WERI-Rb-1 (cell line): Measurements from ENCODE around the gene PLBD1.

Experiments used
- DNase-seq: peaks from one replicate; pipeline ENCODE4 v3.0.0-alpha.2; 2020
- H3K27ac ChIP-seq: fragments of 250-450 bp; sonication (Bioruptor Pico); 2 replicates; pipeline ENCODE4 v1.5.1; 2020; ENCODE audit warnings: mild to moderate bottlenecking, moderate library complexity
- H3K27me3 ChIP-seq: fragments of 250-450 bp; sonication (Bioruptor Pico); 2 replicates; pipeline ENCODE4 v1.5.1; 2021; ENCODE audit warnings: mild to moderate bottlenecking, low read depth, moderate library complexity; ENCODE audit not compliant: insufficient read depth, severe bottlenecking
- H3K36me3 ChIP-seq: fragments of 250-450 bp; sonication (Bioruptor Pico); 2 replicates; pipeline ENCODE4 v1.5.1; 2020; ENCODE audit warnings: mild to moderate bottlenecking, moderate library complexity
- H3K4me3 ChIP-seq: 2 replicates; pipeline ENCODE4 v1.5.1; 2011; ENCODE audit warnings: low read depth, mild to moderate bottlenecking, control low read depth, low read length
- H3K9me3 ChIP-seq: fragments of 250-450 bp; sonication (Bioruptor Pico); 2 replicates; pipeline ENCODE4 v1.5.1; 2021; ENCODE audit warnings: mild to moderate bottlenecking, moderate library complexity; ENCODE audit not compliant: severe bottlenecking
- TF ChIP-seq, protein P1 (sequence below): IDR thresholded peaks from 2 replicates; pipeline ENCODE4 v1.5.1; 2011; ENCODE audit warnings: low read depth, mild to moderate bottlenecking, control low read depth, inconsistent platforms, low read length

The PLBD1 gene

DNA sequence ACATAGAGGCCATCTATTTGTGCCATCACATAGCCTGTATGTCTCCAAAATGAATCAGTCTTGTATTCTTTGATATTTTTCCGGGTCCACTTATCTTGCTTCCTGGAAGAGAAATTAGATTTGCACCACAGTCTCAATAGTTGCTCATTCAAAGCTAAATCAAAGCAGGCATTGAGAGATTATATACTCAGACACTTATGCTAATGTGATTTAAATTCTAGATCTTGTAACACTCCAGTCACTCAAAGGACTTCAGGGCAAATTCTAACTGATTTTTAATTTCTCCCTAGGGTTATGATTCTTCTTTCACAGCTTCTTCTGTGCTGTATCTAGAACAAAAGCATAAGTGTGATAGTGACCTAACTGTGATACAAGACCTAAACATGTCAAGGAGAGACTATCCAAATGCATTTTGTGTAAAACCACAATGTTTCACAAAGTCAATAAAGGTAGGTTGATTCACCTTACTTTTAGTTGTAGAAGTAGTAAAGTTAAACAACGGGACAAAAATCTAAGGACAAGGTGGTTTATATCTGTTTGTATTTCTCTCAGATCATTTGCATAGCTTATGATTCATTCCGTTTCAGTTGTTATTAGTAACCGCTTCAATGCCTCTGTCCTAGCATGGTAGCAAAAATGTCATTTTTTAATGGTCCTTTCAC lies 26.8 kb downstream of the PLBD1 start:
- TF ChIP-seq, protein P1, sequence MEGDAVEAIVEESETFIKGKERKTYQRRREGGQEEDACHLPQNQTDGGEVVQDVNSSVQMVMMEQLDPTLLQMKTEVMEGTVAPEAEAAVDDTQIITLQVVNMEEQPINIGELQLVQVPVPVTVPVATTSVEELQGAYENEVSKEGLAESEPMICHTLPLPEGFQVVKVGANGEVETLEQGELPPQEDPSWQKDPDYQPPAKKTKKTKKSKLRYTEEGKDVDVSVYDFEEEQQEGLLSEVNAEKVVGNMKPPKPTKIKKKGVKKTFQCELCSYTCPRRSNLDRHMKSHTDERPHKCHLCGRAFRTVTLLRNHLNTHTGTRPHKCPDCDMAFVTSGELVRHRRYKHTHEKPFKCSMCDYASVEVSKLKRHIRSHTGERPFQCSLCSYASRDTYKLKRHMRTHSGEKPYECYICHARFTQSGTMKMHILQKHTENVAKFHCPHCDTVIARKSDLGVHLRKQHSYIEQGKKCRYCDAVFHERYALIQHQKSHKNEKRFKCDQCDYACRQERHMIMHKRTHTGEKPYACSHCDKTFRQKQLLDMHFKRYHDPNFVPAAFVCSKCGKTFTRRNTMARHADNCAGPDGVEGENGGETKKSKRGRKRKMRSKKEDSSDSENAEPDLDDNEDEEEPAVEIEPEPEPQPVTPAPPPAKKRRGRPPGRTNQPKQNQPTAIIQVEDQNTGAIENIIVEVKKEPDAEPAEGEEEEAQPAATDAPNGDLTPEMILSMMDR, result no peak

DNA sequence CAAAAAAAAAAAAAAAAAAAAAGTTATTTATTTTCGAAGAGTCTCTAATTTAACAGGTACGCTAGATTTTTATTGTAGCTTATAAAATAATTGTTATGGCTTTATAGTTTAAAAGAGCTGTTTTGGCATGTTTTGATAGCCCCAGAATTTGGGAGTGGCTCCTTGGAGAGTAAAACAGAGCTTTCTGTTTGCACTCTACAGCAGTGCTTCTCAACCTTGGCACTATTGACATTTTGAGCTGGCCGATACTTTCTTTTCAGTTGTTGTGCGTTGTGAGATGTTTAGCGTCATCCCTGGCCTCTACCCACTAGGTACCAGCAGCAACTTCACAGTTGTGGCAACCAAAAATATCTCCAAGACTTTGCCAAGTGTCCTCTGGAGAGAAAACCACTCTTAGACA lies 30.6 kb downstream of the PLBD1 start:
- Histone ChIP-seq H3K36me3 (no peaks in the 10 kb centered on the region), H3K27me3 (no peaks in the 10 kb centered on the region), H3K4me3 (no peak overlapping the region), H3K27ac (no peak overlapping the region), H3K9me3 (no peaks in the 10 kb centered on the region)
- TF ChIP-seq, protein P1, result no peak
- no peak for DNase-seq

More for the DNA sequence above, 26.8 kb downstream of the PLBD1 start:
- Histone ChIP-seq H3K4me3 (no peak overlapping the region), H3K27me3 (no peaks in the 10 kb centered on the region), H3K9me3 (no peaks in the 10 kb centered on the region), H3K36me3 (no peaks in the 10 kb centered on the region), H3K27ac (no peak overlapping the region)
- DNase-seq, result no peak

DNA sequence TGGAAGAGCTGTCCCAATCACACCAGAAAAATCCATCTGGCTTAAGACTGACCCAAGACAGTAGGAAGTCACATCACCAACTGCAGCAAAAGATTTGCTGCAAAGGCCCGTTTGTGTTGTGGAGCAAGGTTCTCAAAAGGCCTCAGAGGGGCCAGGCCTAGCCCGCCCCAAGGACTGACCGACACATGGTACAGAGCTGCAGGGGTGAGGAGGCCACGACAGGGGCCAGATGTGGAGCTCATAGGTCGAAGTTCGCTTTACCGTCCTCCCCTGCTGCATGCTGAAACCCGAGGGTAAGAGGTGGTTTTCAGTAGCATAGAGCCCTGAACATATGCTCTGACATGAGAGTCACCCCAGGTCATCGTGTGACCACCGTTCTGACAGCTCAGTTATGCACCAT lies 35.5 kb downstream of the PLBD1 start:
- TF ChIP-seq, protein P1, result no peak
- no peaks in the 10 kb centered on the region for H3K9me3 ChIP-seq
- DNase-seq, result no peak

DNA sequence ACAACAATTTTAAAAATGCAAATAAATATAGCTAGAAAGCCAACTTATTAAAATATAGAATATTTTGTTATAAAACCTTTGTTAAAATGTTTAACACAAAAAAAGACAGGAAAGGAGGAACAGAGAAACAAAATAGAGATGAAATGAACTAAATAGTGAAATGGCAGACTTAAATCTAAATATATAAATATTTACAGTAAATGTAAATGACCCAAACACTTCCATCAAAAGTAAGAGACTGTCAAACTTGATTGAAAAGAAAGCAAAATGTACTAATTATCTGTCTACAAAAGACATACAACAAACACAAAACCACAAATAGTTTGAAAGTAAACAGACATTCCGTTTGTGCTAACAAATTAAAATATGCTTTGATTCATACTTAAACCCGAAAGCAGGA lies 41.7 kb downstream of the PLBD1 start:
- no peak for DNase-seq

More for the DNA sequence above, 35.5 kb downstream of the PLBD1 start:
- Histone ChIP-seq H3K4me3 (no peak overlapping the region), H3K36me3 (no peaks in the 10 kb centered on the region), H3K27ac (no peak overlapping the region), H3K27me3 (no peaks in the 10 kb centered on the region)

DNA sequence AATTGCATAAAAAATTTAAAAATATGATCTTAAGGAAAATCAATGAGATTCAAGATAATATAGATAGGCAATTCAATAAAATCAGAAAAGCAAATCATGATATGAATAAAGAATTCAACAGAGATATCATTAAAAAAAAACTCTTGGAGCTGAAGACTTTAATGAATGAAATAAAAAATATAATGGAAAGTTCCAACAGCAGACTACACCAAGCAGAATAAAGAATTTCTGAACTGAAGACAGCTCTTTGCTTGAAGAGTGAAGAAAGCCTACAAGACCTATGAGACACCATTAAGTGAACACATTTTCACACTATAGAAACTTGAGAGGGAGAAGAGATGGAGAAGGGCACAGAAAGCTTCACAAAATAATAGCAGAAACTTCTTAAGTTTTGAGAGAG lies 45.9 kb downstream of the PLBD1 start:
- Histone ChIP-seq H3K36me3 (no peaks in the 10 kb centered on the region), H3K4me3 (no peak overlapping the region), H3K9me3 (peaks cover 9% of the 10 kb centered on the region), H3K27me3 (no peaks in the 10 kb centered on the region), H3K27ac (no peak overlapping the region)
- TF ChIP-seq, protein P1, result no peak
- no peak for DNase-seq

More for the DNA sequence above, 41.7 kb downstream of the PLBD1 start:
- TF ChIP-seq, protein P1, result no peak
- Histone ChIP-seq H3K9me3 (peaks cover 9% of the 10 kb centered on the region), H3K4me3 (no peak overlapping the region), H3K27ac (no peak overlapping the region), H3K36me3 (no peaks in the 10 kb centered on the region), H3K27me3 (no peaks in the 10 kb centered on the region)

DNA sequence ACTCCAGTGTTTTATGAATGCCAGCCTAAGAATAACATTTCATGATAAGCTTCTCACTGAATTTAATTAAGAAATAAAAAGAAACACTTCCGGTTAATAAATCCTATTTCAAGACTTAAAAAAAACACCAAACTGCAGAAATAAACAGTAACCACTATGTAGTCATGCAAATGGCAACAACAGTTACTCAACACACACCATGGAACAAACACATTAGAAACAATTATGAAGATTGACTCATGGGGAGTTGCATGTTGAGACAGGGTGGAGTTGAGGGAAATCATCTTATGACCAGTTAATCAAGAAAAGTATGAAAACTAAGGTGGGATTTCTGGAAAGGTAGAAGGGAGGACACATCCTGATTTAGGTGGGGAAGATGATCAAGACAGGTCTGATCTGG lies 52.7 kb downstream of the PLBD1 start:
- H3K27me3 ChIP-seq, result no peaks in the 10 kb centered on the region
- TF ChIP-seq, protein P1, result no peak
- DNase-seq, result no peak
- no peaks in the 10 kb centered on the region for H3K36me3 ChIP-seq
- H3K9me3 ChIP-seq, result no peaks in the 10 kb centered on the region
- no peak overlapping the region for H3K27ac ChIP-seq
- H3K4me3 ChIP-seq, result no peak overlapping the region
